Testis (tissue), 2 donors: Measurements from ENCODE around the gene KCNB1.

Experiments
- CTCF ChIP-seq, 3 experiments: fragments of 450-650 bp in 2 of 3; fragments of 200-600 bp in 1 of 3; sonication (generic) in 1 of 3; IDR thresholded peaks; one replicate each; pipeline ENCODE4 v1.5.1; 2016 to 2019; ENCODE audit warnings: antibody characterized with exemption in 3 of 3, mild to moderate bottlenecking in 2 of 3, moderate library complexity in 1 of 3
- POLR2A ChIP-seq: fragments of 450-650 bp; IDR thresholded peaks from one replicate; pipeline ENCODE4 v1.6.1; 2017; ENCODE audit warnings: antibody characterized with exemption, mild to moderate bottlenecking, moderate library complexity

GRCh38 chr20:49336786-49337185, 145.7 kb downstream of the KCNB1 start:
- TF ChIP-seq CTCF (IDR thresholded peaks at IDR 0.05) (no peak), POLR2A (no peak)
